HG03558 (cell line): ENCODE data around the gene SLC34A1.
"Not testable (repeated sequence)": the region's sequence is repeated elsewhere in the genome, so short reads cannot be mapped to it uniquely, and the experiment has no call there.

Experiments
- ATAC-seq: cut with Tn5 transposase; IDR thresholded peaks from one replicate; pipeline ENCODE4 v1.9.1; 2021; ENCODE audit warnings: moderate number of reproducible peaks; ENCODE audit not compliant: unreplicated experiment; ENCODE audit errors: extremely low read depth

SLC34A1 gene

GRCh38 chr5:177354711-177355110 lies 29.5 kb upstream of the SLC34A1 start:
- ATAC-seq, result no peak

DNA sequence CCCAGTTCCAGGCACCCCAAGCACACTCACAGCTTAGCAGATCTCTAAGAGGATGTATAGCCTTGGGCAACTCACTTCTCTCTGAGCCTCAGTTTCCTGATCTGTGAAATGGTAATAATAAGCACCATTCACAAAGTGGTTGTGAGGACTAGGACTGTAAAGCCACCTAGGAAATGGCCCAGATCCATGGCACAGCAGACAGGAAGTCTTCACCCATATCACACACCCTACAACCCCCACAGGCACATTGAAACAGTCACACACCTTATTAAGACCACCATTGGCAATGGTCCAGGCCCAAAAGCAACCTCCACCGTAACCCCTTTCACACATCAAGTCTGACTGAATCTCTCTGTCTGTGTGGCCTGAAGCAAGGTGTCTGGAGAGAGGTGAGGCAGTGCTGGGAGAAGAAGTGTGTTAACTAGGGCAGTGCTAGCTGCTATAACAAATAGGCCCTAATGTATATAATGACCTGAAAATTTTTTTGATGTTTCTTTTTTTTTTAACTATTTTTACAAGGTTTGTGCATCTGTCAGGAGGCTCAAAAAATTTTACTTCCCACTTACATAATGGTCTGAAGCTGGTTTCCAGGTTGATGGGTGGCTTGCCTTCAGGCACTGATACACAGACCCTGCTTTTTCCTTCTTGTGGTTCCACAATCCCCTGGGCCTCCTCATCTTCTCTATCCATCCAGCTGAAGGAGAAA lies 28.9 kb upstream of the SLC34A1 start:
- no peak for ATAC-seq

DNA sequence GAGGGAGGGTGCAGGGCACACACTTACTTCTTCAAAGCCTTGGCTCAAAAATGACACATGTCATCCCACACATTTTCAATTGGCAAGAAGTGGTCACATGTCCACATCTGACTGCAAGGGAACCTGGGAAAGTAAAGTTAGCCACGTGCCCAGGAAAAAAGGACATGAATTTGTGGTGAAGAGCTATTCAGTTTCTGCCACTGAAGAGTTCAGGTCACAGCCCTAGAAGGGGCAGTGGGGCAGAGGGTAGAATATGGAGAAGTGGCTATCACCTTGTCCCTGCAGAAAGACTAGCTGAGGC lies 28.4 kb upstream of the SLC34A1 start:
- ATAC-seq, result no peak

DNA sequence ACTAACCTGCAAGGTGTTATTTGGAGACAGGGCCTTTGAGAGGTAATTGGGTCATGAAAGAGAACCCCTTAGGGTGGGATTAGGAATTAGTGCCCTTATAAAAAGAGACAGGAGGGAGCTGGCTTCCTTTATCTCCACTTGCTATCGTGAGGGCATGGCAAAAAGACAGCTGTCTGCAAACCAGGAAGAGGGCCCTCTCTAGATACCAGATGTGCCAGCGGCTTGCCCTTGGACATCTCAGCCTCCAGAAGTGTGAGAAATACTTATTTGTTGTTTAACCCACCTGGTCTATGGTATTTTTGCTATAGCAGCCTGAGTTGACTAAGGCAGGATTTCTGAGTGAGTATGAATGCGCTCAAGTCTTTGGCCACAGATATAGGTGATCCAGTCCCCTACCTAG lies 27.5 kb upstream of the SLC34A1 start:
- no peak for ATAC-seq

DNA sequence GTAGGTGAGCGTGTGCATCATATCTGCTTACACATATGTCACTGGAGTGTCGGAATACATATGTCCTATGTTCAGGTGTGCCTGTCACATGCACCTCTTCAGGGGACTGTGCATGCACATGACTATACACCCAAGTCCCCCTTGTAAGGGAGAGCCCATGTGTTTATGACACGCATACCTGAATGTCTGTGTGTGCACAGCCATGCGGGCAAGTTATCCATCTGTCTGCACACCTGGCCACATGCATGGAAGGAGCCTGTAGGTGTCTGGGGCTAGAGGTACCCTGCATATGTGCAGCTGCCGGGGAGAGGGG lies 27.1 kb upstream of the SLC34A1 start:
- ATAC-seq, result no peak

GRCh38 chr5:177357459-177358351 lies 26.5 kb upstream of the SLC34A1 start, which contains the start of gene RGS14:
TSS of gene RGS14 (plus strand) at chr5:177357924. CDS start at chr5:177358025, 101 bp downstream.
- peak; percentile 81 for ATAC-seq

- no peak for ATAC-seq
These were observed 25.8 kb upstream of the SLC34A1 start for GRCh38 chr5:177358370-177358819.

- no peak for ATAC-seq
These were observed 24.8 kb upstream of the SLC34A1 start for GRCh38 chr5:177359451-177359851.

DNA sequence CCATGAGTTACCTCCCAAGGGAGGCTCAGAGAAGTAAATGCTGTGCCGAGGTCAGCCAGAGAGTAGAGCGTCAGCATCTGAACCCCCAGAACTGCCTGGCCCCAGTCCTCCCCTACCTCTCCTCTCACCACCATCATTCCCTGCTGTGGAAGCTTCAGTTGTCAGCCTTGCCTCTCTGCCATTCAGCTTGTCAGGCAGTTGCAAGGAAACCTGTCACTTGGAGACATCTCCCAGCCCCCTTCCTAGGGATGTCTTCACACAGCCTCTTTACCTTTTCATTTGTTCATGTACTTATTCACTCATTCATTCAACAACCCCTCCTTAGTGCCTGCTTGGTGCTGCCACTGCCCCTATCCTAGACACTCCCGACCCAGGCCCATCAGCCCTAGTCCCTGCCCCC lies 24.4 kb upstream of the SLC34A1 start:
- ATAC-seq, result no peak

GRCh38 chr5:177360740-177361139 lies 23.5 kb upstream of the SLC34A1 start:
- not testable (repeated sequence) for ATAC-seq

DNA sequence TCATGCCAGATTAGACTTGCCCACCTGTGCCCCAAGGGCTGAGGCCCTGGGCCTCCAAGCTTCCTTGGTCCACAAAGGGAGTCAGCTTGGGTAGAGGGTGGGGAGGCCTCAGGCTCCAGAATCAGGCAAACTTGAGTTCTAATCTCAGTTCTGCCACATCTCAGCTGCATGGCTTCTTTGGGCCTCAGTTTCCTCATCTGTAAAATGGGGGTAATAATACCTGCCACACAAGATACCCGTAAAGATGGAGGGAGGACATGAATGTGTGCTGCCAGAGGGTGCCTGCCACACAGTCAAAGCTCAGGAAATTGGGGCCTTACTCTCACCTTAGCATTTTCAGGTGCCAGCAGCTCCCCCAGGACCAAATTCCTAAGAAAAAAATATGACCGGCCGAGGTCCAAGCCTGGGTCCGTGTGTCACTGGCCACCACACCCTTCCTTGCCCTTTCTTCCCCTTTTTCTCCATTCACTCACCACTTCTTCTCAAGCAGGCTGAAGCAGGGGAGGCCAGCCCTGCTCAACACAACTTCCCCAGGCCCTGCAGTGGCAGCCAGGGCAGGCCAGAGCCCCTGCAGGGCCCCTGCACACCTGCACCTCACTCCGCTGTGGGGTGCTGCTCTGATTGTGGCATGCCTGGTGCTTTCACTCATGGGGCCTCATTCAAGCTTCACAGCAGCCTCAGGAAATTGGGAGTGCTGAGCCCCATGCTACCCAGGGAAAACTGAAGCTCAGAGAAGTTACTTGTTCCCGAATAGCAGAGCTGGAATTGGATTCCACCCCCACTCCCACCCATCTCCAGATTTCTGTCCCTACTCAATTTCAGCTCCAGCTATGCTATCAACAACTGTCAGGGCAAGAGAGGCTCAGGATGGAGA lies 22.6 kb upstream of the SLC34A1 start:
- ATAC-seq, result no peak

DNA sequence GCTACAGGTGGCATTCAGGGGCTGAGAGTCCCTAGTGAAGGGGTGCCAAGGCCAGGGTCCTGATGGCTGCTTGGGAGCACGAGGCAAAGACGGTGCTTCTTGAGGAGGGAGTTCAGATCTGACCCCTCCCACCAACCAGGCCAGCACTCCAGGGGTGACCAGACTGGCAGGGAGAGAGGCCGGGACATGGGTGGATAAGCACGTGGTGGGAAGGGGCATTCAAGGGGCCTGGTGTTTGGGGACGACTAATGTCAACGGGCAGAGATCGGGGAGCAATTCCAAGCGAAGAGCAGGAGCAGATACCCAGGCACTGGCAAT lies 22.0 kb upstream of the SLC34A1 start:
- ATAC-seq, result no peak

- ATAC-seq, result no peak
These were observed 21.4 kb upstream of the SLC34A1 start for GRCh38 chr5:177362610-177363507.

- no peak for ATAC-seq
These were observed 20.7 kb upstream of the SLC34A1 start for GRCh38 chr5:177363565-177363964.

GRCh38 chr5:177364159-177364962 lies 19.9 kb upstream of the SLC34A1 start:
- ATAC-seq, result no peak

GRCh38 chr5:177365845-177366527 lies 18.2 kb upstream of the SLC34A1 start:
- no peak for ATAC-seq

- no peak for ATAC-seq
These were observed 17.5 kb upstream of the SLC34A1 start for GRCh38 chr5:177366528-177367322.

- no peak for ATAC-seq
These were observed 16.8 kb upstream of the SLC34A1 start for GRCh38 chr5:177367323-177367848.
